AG09309 (cell line): ENCODE data around the gene TXNDC8.
"Not testable (repeated sequence)": the region's sequence is repeated elsewhere in the genome, so short reads cannot be mapped to it uniquely, and the experiment has no call there.

Experiments
- DNase-seq: peaks from one replicate; pipeline ENCODE4 v3.0.0-alpha.2; 2010; ENCODE audit warnings: low read depth
- H3K4me3 ChIP-seq: 2 replicates; pipeline ENCODE4 v1.5.1; 2011; ENCODE audit warnings: mild to moderate bottlenecking, low read depth, low read length, moderate library complexity; ENCODE audit not compliant: control insufficient read depth
- CTCF ChIP-seq: IDR thresholded peaks from 2 replicates; pipeline ENCODE4 v1.5.1; 2011; ENCODE audit warnings: mild to moderate bottlenecking, low read depth, low read length, inconsistent platforms; ENCODE audit not compliant: insufficient read depth, control insufficient read depth; ENCODE audit errors: missing control alignments

TXNDC8 gene

GRCh38 chr9:110337727-110338126 lies at the start of gene TXNDC8:
TXNDC8 (minus strand) TSS chr9:110337863.
- no peak for TF ChIP-seq CTCF
- no peak within 1 kb of the TSS for H3K4me3 ChIP-seq
- DNase-seq = peak; percentile 39

- DNase-seq = no peak
- TF ChIP-seq CTCF = no peak
- no peak overlapping the region for H3K4me3 ChIP-seq
Measured at GRCh38 chr9:110383491-110383890, 45.8 kb upstream of the TXNDC8 start.

- TF ChIP-seq CTCF = no peak
- no peak overlapping the region for H3K4me3 ChIP-seq
- DNase-seq = no peak
Measured at GRCh38 chr9:110382731-110383130, 45.1 kb upstream of the TXNDC8 start.

- H3K4me3 ChIP-seq = no peak overlapping the region
- no peak for TF ChIP-seq CTCF
Measured at GRCh38 chr9:110371411-110372007, 33.8 kb upstream of the TXNDC8 start.

GRCh38 chr9:110370315-110370714 lies 32.7 kb upstream of the TXNDC8 start:
- TF ChIP-seq CTCF = no peak
- DNase-seq = peak; percentile 31
- no peak overlapping the region for H3K4me3 ChIP-seq

More at GRCh38 chr9:110371411-110372007, 33.8 kb upstream of the TXNDC8 start:
- DNase-seq = no peak

- no peak for DNase-seq
- no peak overlapping the region for H3K4me3 ChIP-seq
- TF ChIP-seq CTCF = no peak
Measured at GRCh38 chr9:110364451-110364850, 26.8 kb upstream of the TXNDC8 start.

GRCh38 chr9:110358992-110359391 lies 21.3 kb upstream of the TXNDC8 start:
- not testable (repeated sequence) for DNase-seq, H3K4me3 ChIP-seq
